Measurements from ENCODE around the gene CMTM7. TPM values are rescaled to one million over a fixed set of nuclear protein-coding genes. Genes with fewer than 3 reads are reported as not detected.

CMTM7 gene
- total and polyA plus RNA-seq, 11 donors, result 2.3 to 16.8 (median 3.6) TPM

DNA sequence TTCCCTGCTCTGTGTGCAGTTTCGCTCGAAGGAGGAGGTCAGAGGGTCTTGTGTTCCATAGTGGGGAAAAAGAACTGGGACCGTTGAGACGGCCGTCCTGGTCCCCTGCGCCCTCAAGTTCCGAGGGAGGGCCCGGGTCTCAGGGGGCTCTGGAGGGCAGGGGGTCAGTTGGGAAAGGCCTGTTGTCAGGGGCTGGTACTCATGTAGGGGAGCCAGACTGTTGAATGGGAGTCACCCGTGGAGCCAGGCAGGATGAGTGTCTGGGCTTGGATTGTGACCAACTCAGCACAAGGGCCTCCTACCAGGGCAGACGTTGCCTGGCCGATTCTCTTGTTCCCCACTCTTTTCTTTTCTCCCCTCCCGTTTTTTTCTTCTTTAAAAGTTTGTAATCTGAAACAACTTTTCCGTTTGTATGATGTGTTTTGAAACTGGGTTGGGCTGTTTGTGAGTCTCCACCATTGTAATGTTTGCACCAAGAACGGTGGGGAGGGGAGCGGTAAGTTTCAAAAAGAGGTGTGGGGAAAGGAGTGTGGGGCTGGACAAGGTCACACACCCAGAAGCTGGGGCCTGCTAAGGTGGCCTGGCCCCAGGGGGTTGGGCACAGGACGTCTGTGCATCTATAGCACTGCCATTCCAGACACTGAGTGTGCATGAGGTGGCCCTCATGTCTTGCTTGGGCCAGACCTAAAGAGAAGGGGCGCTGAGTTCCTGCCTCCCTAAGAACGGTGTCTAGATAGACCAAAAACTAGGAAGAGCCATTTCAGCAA is 1.1 kb downstream of the CMTM7 start:
- 32 to 43% (median 39%) methylated on average over 13 to 18 of the region's 18 CpGs for WGBS, 4 donors
- intact Hi-C loops (cut with DNase I), result loop anchor here in 6 of 10 donors (5.0 to 10.0 kb wide), 4 partner anchors 75 to 218 kb away; no protein-coding TSS in a partner anchor

DNA sequence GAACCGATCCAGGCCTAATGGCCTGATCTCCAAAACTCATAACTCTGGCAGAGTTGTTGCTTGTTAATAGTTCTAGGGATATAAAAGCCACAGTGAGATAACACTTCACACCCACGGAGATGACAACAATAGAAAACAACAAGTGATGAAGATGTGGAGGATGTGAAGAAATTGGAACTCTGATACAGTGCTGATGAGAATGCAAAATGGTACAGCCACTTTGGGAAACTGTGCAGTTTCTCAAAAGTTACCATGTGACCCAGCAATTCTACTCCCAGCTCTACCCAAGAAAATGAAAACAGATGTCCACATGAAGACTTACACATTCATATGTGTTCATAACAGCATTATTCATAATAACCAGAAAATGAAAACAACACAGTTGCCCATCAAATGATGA is 3.8 kb downstream of the CMTM7 start:
- peaks cover 0 to 73% (median 20%) of the 10 kb centered on the region in 12 donors for H3K4me1 ChIP-seq

More for the DNA sequence above, 1.1 kb downstream of the CMTM7 start:
- H3K27ac ChIP-seq, result peak overlapping the region; percentile 14 to 95 (median 84)
- H3K9me3 ChIP-seq, result no peaks in the 10 kb centered on the region
- DNase-seq (peak; percentile 46 to 71 (median 61)), ATAC-seq (peak; percentile 39 to 78 (median 64))
- no peaks in the 10 kb centered on the region for H3K36me3 ChIP-seq
- TF ChIP-seq, protein P1, sequence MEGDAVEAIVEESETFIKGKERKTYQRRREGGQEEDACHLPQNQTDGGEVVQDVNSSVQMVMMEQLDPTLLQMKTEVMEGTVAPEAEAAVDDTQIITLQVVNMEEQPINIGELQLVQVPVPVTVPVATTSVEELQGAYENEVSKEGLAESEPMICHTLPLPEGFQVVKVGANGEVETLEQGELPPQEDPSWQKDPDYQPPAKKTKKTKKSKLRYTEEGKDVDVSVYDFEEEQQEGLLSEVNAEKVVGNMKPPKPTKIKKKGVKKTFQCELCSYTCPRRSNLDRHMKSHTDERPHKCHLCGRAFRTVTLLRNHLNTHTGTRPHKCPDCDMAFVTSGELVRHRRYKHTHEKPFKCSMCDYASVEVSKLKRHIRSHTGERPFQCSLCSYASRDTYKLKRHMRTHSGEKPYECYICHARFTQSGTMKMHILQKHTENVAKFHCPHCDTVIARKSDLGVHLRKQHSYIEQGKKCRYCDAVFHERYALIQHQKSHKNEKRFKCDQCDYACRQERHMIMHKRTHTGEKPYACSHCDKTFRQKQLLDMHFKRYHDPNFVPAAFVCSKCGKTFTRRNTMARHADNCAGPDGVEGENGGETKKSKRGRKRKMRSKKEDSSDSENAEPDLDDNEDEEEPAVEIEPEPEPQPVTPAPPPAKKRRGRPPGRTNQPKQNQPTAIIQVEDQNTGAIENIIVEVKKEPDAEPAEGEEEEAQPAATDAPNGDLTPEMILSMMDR (IDR thresholded peaks at IDR 0.05), result no peak
- no peak for TF ChIP-seq POLR2A (IDR thresholded peaks at IDR 0.05)
- peaks cover 0 to 45% (median 9%) of the 10 kb centered on the region in 12 donors for H3K4me1 ChIP-seq
- H3K27me3 ChIP-seq, result no peaks in the 10 kb centered on the region
- H3K4me3 ChIP-seq, result peak overlapping the region; percentile 51 to 98 (median 77)

DNA sequence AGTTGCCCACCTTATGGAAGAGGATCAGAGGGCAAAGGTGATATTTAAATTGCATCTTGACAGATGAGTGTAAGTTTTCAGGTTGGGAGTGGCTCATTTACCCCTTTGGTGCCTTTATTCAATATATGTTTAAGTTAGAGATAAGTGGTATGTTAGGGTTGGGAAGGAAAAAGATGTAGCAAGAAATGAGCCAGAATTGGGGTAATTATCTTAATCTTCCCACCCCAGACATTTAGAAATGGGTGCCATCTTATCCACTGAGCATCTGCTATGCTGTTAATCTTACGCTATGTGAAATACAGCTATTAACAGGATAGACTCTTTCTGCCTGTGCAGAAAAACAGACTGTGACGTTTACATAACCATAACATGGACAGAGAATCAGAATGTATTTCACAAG is 6.3 kb downstream of the CMTM7 start:
- peaks cover 0 to 89% (median 28%) of the 10 kb centered on the region in 12 donors for H3K4me1 ChIP-seq
- peak overlapping the region in 4 of 12 donors; percentile 4 to 82 (median 42) for H3K27ac ChIP-seq
- WGBS, 4 donors, result 45 to 73% (median 58%) methylated on average over 2 of the region's 2 CpGs

More for the DNA sequence above, 3.8 kb downstream of the CMTM7 start:
- Histone ChIP-seq H3K4me3 (no peak overlapping the region), H3K27me3 (no peaks in the 10 kb centered on the region), H3K27ac (peak overlapping the region in 1 of 12 donors; percentile 28), H3K9me3 (no peaks in the 10 kb centered on the region), H3K36me3 (no peaks in the 10 kb centered on the region)
- ATAC-seq (no peak), DNase-seq (no peak)
- intact Hi-C loops (cut with DNase I), result loop anchor here in 6 of 10 donors (5.0 to 10.0 kb wide), 3 partner anchors 101 to 221 kb away; no protein-coding TSS in a partner anchor
- TF ChIP-seq, protein P1 (IDR thresholded peaks at IDR 0.05), result no peak
- TF ChIP-seq POLR2A (IDR thresholded peaks at IDR 0.05), result no peak
- WGBS, 4 donors, result 29 to 39% (median 36%) methylated on average over 2 of the region's 2 CpGs

More for the DNA sequence above, 6.3 kb downstream of the CMTM7 start:
- ATAC-seq, result no peak
- H3K27me3 ChIP-seq, result no peaks in the 10 kb centered on the region
- intact Hi-C loops (cut with DNase I), result loop anchor here in 6 of 10 donors (2.0 to 10.0 kb wide), 5 partner anchors 23 to 223 kb away; no protein-coding TSS in a partner anchor
- no peaks in the 10 kb centered on the region for H3K9me3 ChIP-seq
- H3K36me3 ChIP-seq, result no peaks in the 10 kb centered on the region
- no peak overlapping the region for H3K4me3 ChIP-seq
- TF ChIP-seq, protein P1 (IDR thresholded peaks at IDR 0.05), result no peak
- no peak for TF ChIP-seq POLR2A (IDR thresholded peaks at IDR 0.05)
- DNase-seq, result no peak
